Bronchial epithelial cell (primary cell): ENCODE results near the gene RAC3. TPM values are rescaled to one million over a fixed set of nuclear protein-coding genes. Genes with fewer than 3 reads are reported as not detected.

Experiments
- DNase-seq: peaks from one replicate; pipeline ENCODE4 v3.0.0-alpha.2; 2010; ENCODE audit warnings: low read depth
- FAIRE-seq: peaks from 2 replicates; lab custom pipeline; 2011; peaks lifted over from hg19 to GRCh38; lab: Jason Lieb, UNC
- H3K27me3 ChIP-seq: 2 replicates; pipeline ENCODE4 v1.5.1; 2011; ENCODE audit warnings: low read length; ENCODE audit not compliant: control insufficient read depth, insufficient read depth
- H3K36me3 ChIP-seq: 2 replicates; pipeline ENCODE4 v1.5.1; 2011; ENCODE audit warnings: low read length; ENCODE audit not compliant: control insufficient read depth, insufficient read depth
- H3K4me3 ChIP-seq: 2 replicates; pipeline ENCODE4 v1.5.1; 2011; ENCODE audit warnings: mild to moderate bottlenecking, low read depth, low read length, control low read depth
- CTCF ChIP-seq: IDR thresholded peaks from 2 replicates; pipeline ENCODE4 v1.5.1; 2011; ENCODE audit warnings: mild to moderate bottlenecking, moderate library complexity, low read length, control low read depth, inconsistent platforms; ENCODE audit not compliant: insufficient read depth, severe bottlenecking
- total RNA-seq: library from RNA; depleted of rRNA; stranded (reverse); fragments of >200 nt; gene quantifications from 2 replicates; pipeline ENCODE4 v1.2.1, GENCODE V29; 2014

RAC3 gene
- total RNA-seq, 1 donor from 2014 or later = 18.7 TPM

GRCh38 chr17:82014432-82014831 lies 17.0 kb upstream of the RAC3 start:
- TF ChIP-seq CTCF = no peak
- H3K27me3 ChIP-seq = no peaks in the 10 kb centered on the region
- H3K36me3 ChIP-seq = peaks cover 2% of the 10 kb centered on the region
- no peak for FAIRE-seq
- no peak overlapping the region for H3K4me3 ChIP-seq
- DNase-seq = no peak

- peak; percentile 36 for FAIRE-seq
- DNase-seq = no peak
- peaks cover 2% of the 10 kb centered on the region for H3K36me3 ChIP-seq
- TF ChIP-seq CTCF = no peak
- no peaks in the 10 kb centered on the region for H3K27me3 ChIP-seq
- no peak overlapping the region for H3K4me3 ChIP-seq
Observed at GRCh38 chr17:82014971-82015310, 16.5 kb upstream of the RAC3 start.

- FAIRE-seq (no peak), DNase-seq (no peak)
- no peak for TF ChIP-seq CTCF
- Histone ChIP-seq H3K27me3 (no peaks in the 10 kb centered on the region), H3K36me3 (peaks cover 2% of the 10 kb centered on the region), H3K4me3 (no peak overlapping the region)
Observed at GRCh38 chr17:82015311-82015971, 16.0 kb upstream of the RAC3 start.

- TF ChIP-seq CTCF = no peak
- FAIRE-seq (no peak), DNase-seq (no peak)
- H3K4me3 ChIP-seq = no peak overlapping the region
- no peaks in the 10 kb centered on the region for H3K27me3 ChIP-seq
- H3K36me3 ChIP-seq = peaks cover 2% of the 10 kb centered on the region
Observed at GRCh38 chr17:82016061-82016874, 15.2 kb upstream of the RAC3 start.

GRCh38 chr17:82016875-82017459 lies 14.5 kb upstream of the RAC3 start:
- FAIRE-seq = no peak
- Histone ChIP-seq H3K4me3 (no peak overlapping the region), H3K36me3 (no peaks in the 10 kb centered on the region), H3K27me3 (no peaks in the 10 kb centered on the region)
- TF ChIP-seq CTCF = no peak
- DNase-seq = no peak
